CD4-positive, CD25-positive, alpha-beta regulatory T cell (primary cell): ENCODE data around the gene C1orf116. TPM values are rescaled to one million over a fixed set of nuclear protein-coding genes. Genes with fewer than 3 reads are reported as not detected.

ENCODE experiments used
- ATAC-seq, 2 donors: fragments of 150-1000 bp; cut with Tn5 transposase; one replicate each; pipeline ENCODE4 v1.10.0; 2021; ENCODE audit warnings: low read depth in 2 of 2, moderate number of reproducible peaks in 2 of 2, moderate library complexity in 1 of 2
- DNase-seq, 3 donors: peaks; one replicate each; pipeline versions ENCODE4 v3.0.0 to v3.0.0-alpha.2; 2012 to 2022; ENCODE audit warnings: mixed read lengths in 1 of 3
- H3K27ac ChIP-seq: one replicate; pipeline ENCODE4 v1.7.0; 2013; ENCODE audit warnings: mild to moderate bottlenecking, low read length; ENCODE audit not compliant: insufficient read depth, poor library complexity, severe bottlenecking
- H3K27me3 ChIP-seq: one replicate; pipeline ENCODE4 v1.7.0; 2013; ENCODE audit warnings: low read length; ENCODE audit not compliant: control insufficient read depth, insufficient read depth
- H3K36me3 ChIP-seq: one replicate; pipeline ENCODE4 v1.7.0; 2013; ENCODE audit warnings: mild to moderate bottlenecking, low read length, moderate library complexity; ENCODE audit not compliant: control insufficient read depth, insufficient read depth
- H3K4me1 ChIP-seq: 2 replicates; pipeline ENCODE4 v1.7.0; 2013; ENCODE audit warnings: mild to moderate bottlenecking, low read length; ENCODE audit not compliant: insufficient read depth, control insufficient read depth, poor library complexity, severe bottlenecking
- H3K4me3 ChIP-seq: one replicate; pipeline ENCODE4 v1.7.0; 2013; ENCODE audit warnings: low read depth, mild to moderate bottlenecking, low read length, moderate library complexity
- H3K9me3 ChIP-seq, 2 experiments: 1 replicate in 1 of 2; 2 replicates in 1 of 2; pipeline ENCODE4 v1.7.0; 2013; ENCODE audit warnings: low read length in 2 of 2, mild to moderate bottlenecking in 1 of 2, moderate library complexity in 1 of 2; ENCODE audit not compliant: control insufficient read depth in 2 of 2
- H3K27ac Mint-ChIP-seq, 3 donors: one replicate each; pipeline ENCODE4 v1.8.0; 2020 to 2022; ENCODE audit warnings: mild to moderate bottlenecking in 3 of 3, mixed read lengths in 3 of 3, moderate library complexity in 2 of 3
- H3K27me3 Mint-ChIP-seq: one replicate; pipeline ENCODE4 v1.8.0; 2022; ENCODE audit warnings: mild to moderate bottlenecking, mixed read lengths
- H3K36me3 Mint-ChIP-seq: one replicate; pipeline ENCODE4 v1.8.0; 2020; ENCODE audit warnings: mixed read lengths
- H3K4me1 Mint-ChIP-seq, 4 donors: one replicate each; pipeline ENCODE4 v1.8.0; 2020 to 2022; ENCODE audit warnings: mixed read lengths in 4 of 4, mild to moderate bottlenecking in 1 of 4
- H3K4me3 Mint-ChIP-seq, 4 donors: one replicate each; pipeline ENCODE4 v1.8.0; 2020 to 2022; ENCODE audit warnings: mild to moderate bottlenecking in 4 of 4, mixed read lengths in 4 of 4, moderate library complexity in 3 of 4
- H3K9me3 Mint-ChIP-seq, 7 donors: one replicate each; pipeline ENCODE4 v1.8.0; 2020 to 2022; ENCODE audit warnings: mixed read lengths in 7 of 7, mild to moderate bottlenecking in 3 of 7, moderate library complexity in 2 of 7
- polyA plus RNA-seq, 4 donors: library from polyadenylated mRNA; unstranded; fragments of 300-500 nt; fragmentation: Illumina TruSeq; gene quantifications; one replicate each; pipeline ENCODE4 v1.2.3, GENCODE V29; 2021
- total RNA-seq: library from RNA; stranded (reverse); gene quantifications from one replicate; pipeline ENCODE4 v1.2.3, GENCODE V29; 2022

Gene C1orf116
- total and polyA plus RNA-seq, 5 donors from 2014 or later, result 0.32 TPM; not detected in 4

- peaks cover 25% of the 10 kb centered on the region for H3K27me3 ChIP-seq
- H3K4me1 ChIP-seq, result no peaks in the 10 kb centered on the region
- no peaks in the 10 kb centered on the region for H3K9me3 ChIP-seq
- H3K27ac Mint-ChIP-seq, result no peak overlapping the region
- no peak for ATAC-seq
- no peaks in the 10 kb centered on the region for H3K4me1 Mint-ChIP-seq
- peaks cover 24% of the 10 kb centered on the region for H3K27me3 Mint-ChIP-seq
- no peak overlapping the region for H3K4me3 ChIP-seq
- DNase-seq, result no peak
- H3K36me3 ChIP-seq, result no peaks in the 10 kb centered on the region
- no peak overlapping the region for H3K27ac ChIP-seq
- H3K4me3 Mint-ChIP-seq, result no peak overlapping the region
- H3K9me3 Mint-ChIP-seq, result no peaks in the 10 kb centered on the region
- H3K36me3 Mint-ChIP-seq, result peaks cover 3% of the 10 kb centered on the region
These were observed 43.8 kb upstream of the C1orf116 start for GRCh38 chr1:207076181-207076955.

DNA sequence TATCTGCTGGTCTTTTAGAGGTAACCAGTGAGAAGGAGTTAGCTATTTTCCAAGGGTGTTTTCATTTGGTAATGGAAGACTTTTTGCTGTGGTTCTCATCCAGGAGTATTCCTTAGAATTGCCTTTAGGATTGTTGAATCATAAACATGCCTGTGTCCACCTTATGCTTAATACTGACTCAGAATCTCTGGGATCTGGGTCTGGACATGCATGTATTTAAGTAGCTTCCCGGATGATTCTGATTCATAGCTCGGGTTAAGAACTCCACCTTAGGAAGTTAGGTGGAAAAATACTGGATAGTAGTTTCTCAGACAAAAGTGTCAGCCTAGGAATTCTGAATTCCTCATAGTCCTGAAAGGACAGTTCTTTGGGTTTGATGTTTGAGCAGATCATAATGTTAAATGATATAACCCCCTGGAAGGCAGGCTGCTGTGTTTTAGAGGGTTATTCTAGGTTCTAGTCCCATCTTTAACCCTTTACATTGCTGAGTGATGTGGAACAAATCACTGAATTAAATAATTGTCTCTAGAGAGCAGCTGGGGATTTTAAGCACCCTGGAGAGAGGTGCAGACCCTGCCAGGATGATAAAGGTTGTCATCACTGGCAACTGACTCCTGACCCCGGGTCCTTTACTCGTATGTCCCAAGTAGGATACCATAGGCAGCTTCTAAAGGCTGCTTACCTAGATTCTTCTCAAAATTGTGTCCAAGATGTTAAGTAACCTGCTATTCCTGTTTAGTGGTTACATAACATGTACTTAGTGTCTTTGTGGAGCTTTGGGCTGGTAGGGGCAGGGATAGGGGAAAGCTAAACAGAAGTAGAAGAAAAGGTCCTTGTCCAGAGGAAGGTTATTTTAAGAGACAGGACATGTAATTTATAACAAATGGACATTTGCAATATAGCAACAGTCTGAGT lies 41.6 kb upstream of the C1orf116 start:
- Histone ChIP-seq H3K9me3 (no peaks in the 10 kb centered on the region), H3K36me3 (no peaks in the 10 kb centered on the region), H3K4me3 (no peak overlapping the region), H3K27me3 (peaks cover 22% of the 10 kb centered on the region), H3K27ac (no peak overlapping the region), H3K4me1 (no peaks in the 10 kb centered on the region)
- H3K36me3 Mint-ChIP-seq, result peaks cover 5% of the 10 kb centered on the region
- DNase-seq (no peak), ATAC-seq (no peak)
- H3K9me3 Mint-ChIP-seq, result peaks cover 0 to 2% (median 0%) of the 10 kb centered on the region in 7 donors
- H3K4me1 Mint-ChIP-seq, result peaks cover 0 to 5% (median 2%) of the 10 kb centered on the region in 4 donors
- no peak overlapping the region for H3K27ac Mint-ChIP-seq
- no peak overlapping the region for H3K4me3 Mint-ChIP-seq
- H3K27me3 Mint-ChIP-seq, result peaks cover 27% of the 10 kb centered on the region

- Mint-ChIP-seq H3K9me3 (peaks cover 0 to 2% (median 0%) of the 10 kb centered on the region in 7 donors), H3K4me1 (peaks cover 0 to 5% (median 2%) of the 10 kb centered on the region in 4 donors), H3K4me3 (no peak overlapping the region), H3K36me3 (peaks cover 8% of the 10 kb centered on the region), H3K27ac (no peak overlapping the region), H3K27me3 (peaks cover 27% of the 10 kb centered on the region)
- Histone ChIP-seq H3K4me1 (no peaks in the 10 kb centered on the region), H3K4me3 (no peak overlapping the region), H3K9me3 (no peaks in the 10 kb centered on the region), H3K36me3 (no peaks in the 10 kb centered on the region), H3K27ac (no peak overlapping the region), H3K27me3 (peaks cover 22% of the 10 kb centered on the region)
- no peak for ATAC-seq
- DNase-seq, result no peak
These were observed 39.7 kb upstream of the C1orf116 start for GRCh38 chr1:207072233-207072632.

DNA sequence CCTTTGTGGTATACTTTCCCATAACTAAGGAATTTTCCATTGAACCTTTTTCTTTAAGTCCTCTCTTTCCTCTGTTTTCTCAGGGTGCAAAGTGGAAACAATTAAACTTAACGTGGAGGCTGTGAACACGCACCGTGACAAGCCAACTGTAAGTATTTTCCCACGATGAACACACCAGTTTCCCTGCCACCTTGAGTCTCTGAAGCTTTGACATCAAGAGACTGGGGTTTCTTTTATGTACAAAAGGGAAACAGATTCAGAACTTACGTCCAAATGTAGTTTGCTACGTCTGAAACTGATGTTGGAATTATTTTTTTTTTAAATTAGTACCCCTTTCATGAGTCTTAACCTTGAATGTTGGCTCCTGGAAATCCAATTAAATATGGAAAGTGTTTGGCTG lies 38.9 kb upstream of the C1orf116 start:
- Mint-ChIP-seq H3K4me3 (no peak overlapping the region), H3K4me1 (peaks cover 0 to 5% (median 2%) of the 10 kb centered on the region in 4 donors), H3K27ac (peak overlapping the region in 1 of 3 donors; percentile 66), H3K9me3 (peaks cover 0 to 2% (median 0%) of the 10 kb centered on the region in 7 donors), H3K27me3 (peaks cover 27% of the 10 kb centered on the region), H3K36me3 (peaks cover 8% of the 10 kb centered on the region)
- no peaks in the 10 kb centered on the region for H3K4me1 ChIP-seq
- no peak for ATAC-seq
- no peaks in the 10 kb centered on the region for H3K9me3 ChIP-seq
- DNase-seq, result no peak
- no peak overlapping the region for H3K27ac ChIP-seq
- H3K4me3 ChIP-seq, result no peak overlapping the region
- H3K36me3 ChIP-seq, result no peaks in the 10 kb centered on the region
- peaks cover 16% of the 10 kb centered on the region for H3K27me3 ChIP-seq

DNA sequence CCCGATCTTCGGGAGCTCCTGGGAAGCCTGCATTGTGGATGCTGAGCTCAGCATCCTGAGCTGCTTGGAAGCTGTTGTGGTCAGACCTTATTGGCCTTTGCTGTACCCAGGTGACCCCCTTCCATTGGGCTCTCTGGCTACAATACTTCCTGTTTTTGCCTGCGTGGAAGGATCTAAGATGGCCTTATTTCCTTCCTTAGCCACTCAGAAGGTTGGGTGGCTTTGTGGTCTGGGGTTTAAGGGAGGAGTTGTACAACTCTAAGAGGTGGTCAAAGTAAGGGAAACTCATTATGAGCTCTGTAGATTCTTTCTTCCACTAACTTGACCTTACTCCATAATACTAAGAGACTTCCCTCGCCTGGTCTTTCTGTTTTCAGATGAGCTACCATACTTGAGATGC lies 38.3 kb upstream of the C1orf116 start:
- H3K27me3 ChIP-seq, result peaks cover 13% of the 10 kb centered on the region
- no peaks in the 10 kb centered on the region for H3K36me3 ChIP-seq
- H3K4me1 Mint-ChIP-seq, result peaks cover 0 to 5% (median 2%) of the 10 kb centered on the region in 4 donors
- H3K27ac ChIP-seq, result no peak overlapping the region
- H3K27ac Mint-ChIP-seq, result peak overlapping the region in 1 of 3 donors; percentile 66
- no peak overlapping the region for H3K4me3 ChIP-seq
- ATAC-seq (no peak), DNase-seq (peak in 1 of 3 donors; percentile 20)
- H3K27me3 Mint-ChIP-seq, result peaks cover 24% of the 10 kb centered on the region
- no peaks in the 10 kb centered on the region for H3K9me3 ChIP-seq
- no peak overlapping the region for H3K4me3 Mint-ChIP-seq
- peaks cover 0 to 2% (median 0%) of the 10 kb centered on the region in 7 donors for H3K9me3 Mint-ChIP-seq
- no peaks in the 10 kb centered on the region for H3K4me1 ChIP-seq
- peaks cover 8% of the 10 kb centered on the region for H3K36me3 Mint-ChIP-seq

DNA sequence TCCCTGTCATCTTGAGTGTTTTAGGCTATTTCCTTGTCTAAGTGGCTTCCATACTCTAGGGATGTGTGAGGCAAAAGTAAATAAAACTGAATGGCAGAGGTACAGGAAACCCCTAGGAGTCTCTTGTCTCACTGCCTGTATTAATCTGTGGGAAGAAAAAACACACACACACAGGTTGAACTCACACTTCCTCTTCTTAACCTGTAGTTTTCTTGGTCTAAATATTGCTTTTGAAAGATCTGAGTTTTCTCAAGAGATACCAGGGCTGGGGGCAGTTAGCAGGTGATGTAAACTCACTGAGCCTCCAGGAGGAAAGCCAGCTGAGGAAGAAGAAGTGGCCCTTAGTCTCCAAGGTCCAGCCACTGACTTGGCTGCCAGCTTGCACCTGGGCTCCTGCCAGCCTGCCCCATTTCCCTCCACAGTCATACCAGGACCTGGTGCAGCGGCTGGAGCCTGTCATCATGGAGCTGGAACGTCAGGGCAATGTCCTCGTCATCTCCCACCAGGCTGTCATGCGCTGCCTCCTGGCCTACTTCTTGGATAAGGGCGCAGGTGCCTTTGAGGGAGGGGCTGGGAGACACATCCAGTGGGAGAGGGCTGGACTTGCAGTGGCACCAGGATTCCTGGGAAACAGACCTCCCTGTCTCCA lies 37.4 kb upstream of the C1orf116 start:
- Mint-ChIP-seq H3K4me3 (no peak overlapping the region), H3K27ac (no peak overlapping the region), H3K27me3 (peaks cover 18% of the 10 kb centered on the region), H3K4me1 (peaks cover 0 to 5% (median 2%) of the 10 kb centered on the region in 4 donors), H3K36me3 (peaks cover 8% of the 10 kb centered on the region), H3K9me3 (peaks cover 0 to 2% (median 0%) of the 10 kb centered on the region in 7 donors)
- peaks cover 9% of the 10 kb centered on the region for H3K27me3 ChIP-seq
- ATAC-seq (no peak), DNase-seq (no peak)
- no peak overlapping the region for H3K27ac ChIP-seq
- no peaks in the 10 kb centered on the region for H3K36me3 ChIP-seq
- H3K9me3 ChIP-seq, result no peaks in the 10 kb centered on the region
- H3K4me3 ChIP-seq, result no peak overlapping the region
- no peaks in the 10 kb centered on the region for H3K4me1 ChIP-seq

DNA sequence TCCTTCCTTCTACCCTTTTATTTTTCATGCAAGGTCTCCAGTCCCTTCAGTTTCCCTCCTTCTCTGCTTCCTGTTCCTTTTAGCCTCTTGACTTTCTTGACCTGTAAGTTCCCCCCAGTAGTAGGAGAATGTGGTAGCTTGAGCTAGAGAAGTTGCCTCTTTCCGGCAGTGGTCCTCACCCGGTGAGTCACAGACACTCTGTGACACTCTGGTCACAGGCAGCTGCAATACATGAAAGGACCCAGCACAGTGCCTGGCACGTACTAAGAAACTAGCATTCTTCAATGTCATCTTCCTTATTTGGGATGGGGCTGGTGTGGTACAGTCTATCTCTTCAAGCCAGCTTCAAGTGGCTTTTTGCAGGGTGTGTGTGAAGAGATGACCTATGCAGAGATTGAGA lies 36.5 kb upstream of the C1orf116 start:
- Mint-ChIP-seq H3K4me3 (no peak overlapping the region), H3K9me3 (peaks cover 0 to 2% (median 0%) of the 10 kb centered on the region in 7 donors), H3K36me3 (peaks cover 5% of the 10 kb centered on the region), H3K27me3 (peaks cover 8% of the 10 kb centered on the region), H3K27ac (no peak overlapping the region), H3K4me1 (peaks cover 0 to 5% (median 2%) of the 10 kb centered on the region in 4 donors)
- Histone ChIP-seq H3K27me3 (peaks cover 3% of the 10 kb centered on the region), H3K27ac (no peak overlapping the region), H3K4me3 (no peak overlapping the region), H3K36me3 (no peaks in the 10 kb centered on the region), H3K4me1 (no peaks in the 10 kb centered on the region), H3K9me3 (no peaks in the 10 kb centered on the region)
- ATAC-seq, result peak in 1 of 2 donors; percentile 14
- DNase-seq, result no peak
